Metanephros (tissue), 1 donor: Measurements from ENCODE around the gene RCBTB2. TPM values are rescaled to one million over a fixed set of nuclear protein-coding genes. Genes with fewer than 3 reads are reported as not detected.

ENCODE experiments used
- total RNA-seq: library from RNA; depleted of rRNA; stranded (reverse); fragments of >200 nt; gene quantifications from one replicate; pipeline ENCODE4 v1.2.3, GENCODE V29; 2014

The RCBTB2 gene
- 39.8 TPM for total RNA-seq

GRCh38 chr13:48532506-48533499 is at the start of gene RCBTB2:
Gene RCBTB2 (minus strand): TSS chr13:48533080. CDS start chr13:48521939, 11,141 bp downstream.

Other genes starting within 250 kb of the RCBTB2 start
- 38.4 TPM for gene RB1, start 229.3 kb downstream of the RCBTB2 start, total RNA-seq
- gene LPAR6, start 120.0 kb downstream of the RCBTB2 start, total RNA-seq: 32.0 TPM
- gene CYSLTR2, start 120.8 kb upstream of the RCBTB2 start, total RNA-seq: 1.1 TPM